Measurements from ENCODE around the gene TECTA.

TECTA gene

GRCh38 chr11:121063728-121064127 lies 37.3 kb upstream of the TECTA start:
- in situ Hi-C loops (cut with MboI; ENCODE audit: low pct_unique_long_range_greater_than_20kb, low sequenced_read_pairs, unreplicated experiment) = no loop called here
- TF ChIP-seq CTCF (IDR thresholded peaks at IDR 0.05; ENCODE audit: extremely low read depth, insufficient read depth, missing control alignments) = no peak
- DNase-seq (ENCODE audit: low spot score) = no peak

GRCh38 chr11:121066623-121067022 lies 34.4 kb upstream of the TECTA start:
- DNase-seq (ENCODE audit: low spot score) = no peak
- TF ChIP-seq CTCF (IDR thresholded peaks at IDR 0.05; ENCODE audit: extremely low read depth, insufficient read depth, missing control alignments) = no peak

DNA sequence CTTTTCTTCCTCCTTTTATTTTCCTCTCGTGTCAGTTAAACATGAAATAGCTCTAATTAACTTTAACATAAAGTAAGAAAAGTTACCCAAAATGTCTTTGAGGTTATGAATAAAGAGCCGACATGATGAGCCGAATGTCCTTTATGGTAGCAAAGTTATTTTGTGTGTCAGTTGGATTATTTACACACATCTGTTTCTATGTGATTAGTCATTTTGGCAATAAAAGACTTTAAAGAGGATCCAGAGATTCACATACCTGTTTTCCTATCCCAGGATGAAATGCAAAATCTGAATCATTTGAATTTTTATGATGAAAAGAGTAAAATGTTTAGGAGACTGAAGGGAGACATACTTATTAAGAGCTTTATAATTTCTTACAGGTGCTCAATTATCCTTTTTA lies 34.0 kb upstream of the TECTA start:
- TF ChIP-seq CTCF (IDR thresholded peaks at IDR 0.05; ENCODE audit: extremely low read depth, insufficient read depth, missing control alignments) = no peak
- in situ Hi-C loops (cut with MboI; ENCODE audit: low pct_unique_long_range_greater_than_20kb, low sequenced_read_pairs, unreplicated experiment) = no loop called here
- no peak for DNase-seq (ENCODE audit: low spot score)

More at GRCh38 chr11:121066623-121067022, 34.4 kb upstream of the TECTA start:
- in situ Hi-C loops (cut with MboI; ENCODE audit: low pct_unique_long_range_greater_than_20kb, low sequenced_read_pairs, unreplicated experiment) = no loop called here

- in situ Hi-C loops (cut with MboI; ENCODE audit: low pct_unique_long_range_greater_than_20kb, low sequenced_read_pairs, unreplicated experiment) = no loop called here
- TF ChIP-seq CTCF (IDR thresholded peaks at IDR 0.05; ENCODE audit: extremely low read depth, insufficient read depth, missing control alignments) = no peak
- no peak for DNase-seq (ENCODE audit: low spot score)
Observed at GRCh38 chr11:121067453-121067852, 33.6 kb upstream of the TECTA start.

DNA sequence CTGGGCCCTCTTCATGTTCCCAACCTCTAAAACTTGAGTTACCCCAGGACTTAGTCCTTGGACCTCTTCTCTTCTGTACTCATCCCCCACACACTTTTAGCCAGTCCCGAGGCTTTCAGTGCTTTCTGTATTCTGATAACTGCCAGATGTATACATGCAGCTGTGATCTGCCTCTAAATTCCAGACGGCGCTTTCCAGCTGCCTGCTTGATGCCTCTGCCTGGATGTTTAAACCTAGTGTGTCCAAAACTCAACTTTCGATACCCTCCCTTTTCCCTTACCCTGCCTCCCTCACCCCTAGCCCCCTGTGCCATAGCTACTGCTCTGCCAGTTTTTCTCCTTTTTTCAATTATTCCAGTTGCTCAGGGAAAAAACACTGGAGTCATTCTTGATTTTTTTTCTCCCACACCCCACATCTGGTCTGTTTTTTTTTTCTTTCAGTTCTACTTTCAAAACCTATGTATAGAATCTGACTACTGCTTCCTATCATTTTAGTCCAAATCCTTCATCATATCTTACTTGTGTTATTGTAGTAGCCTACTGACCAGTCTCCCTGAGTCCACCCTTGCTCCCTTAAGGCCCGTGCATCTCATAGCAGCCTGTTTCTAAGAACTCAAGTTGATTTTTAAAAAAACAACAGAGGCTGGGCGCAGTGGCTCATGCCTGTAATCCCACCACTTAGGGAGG lies 32.9 kb upstream of the TECTA start:
- DNase-seq (ENCODE audit: low spot score) = no peak
- in situ Hi-C loops (cut with MboI; ENCODE audit: low pct_unique_long_range_greater_than_20kb, low sequenced_read_pairs, unreplicated experiment) = no loop called here
- TF ChIP-seq CTCF (IDR thresholded peaks at IDR 0.05; ENCODE audit: extremely low read depth, insufficient read depth, missing control alignments) = no peak

GRCh38 chr11:121068787-121069186 lies 32.3 kb upstream of the TECTA start:
- in situ Hi-C loops (cut with MboI; ENCODE audit: low pct_unique_long_range_greater_than_20kb, low sequenced_read_pairs, unreplicated experiment) = no loop called here
- DNase-seq (ENCODE audit: low spot score) = no peak
- no peak for TF ChIP-seq CTCF (IDR thresholded peaks at IDR 0.05; ENCODE audit: extremely low read depth, insufficient read depth, missing control alignments)

Measured in GM13977 (cell line).